SK-N-MC (cell line): ENCODE measurements around the gene GNL3.
"Not testable (repeated sequence)": the region's sequence is repeated elsewhere in the genome, so short reads cannot be mapped to it uniquely, and the experiment has no call there.

ENCODE experiments used
- DNase-seq: peaks from one replicate; pipeline ENCODE4 v3.0.0-alpha.2; 2011; ENCODE audit warnings: low read depth, low spot score
- H3K27ac ChIP-seq: fragments of 200-600 bp; sonication (generic); 2 replicates; pipeline ENCODE4 v1.5.1; 2016; ENCODE audit warnings: mixed run types
- H3K36me3 ChIP-seq: fragments of 200-600 bp; sonication (generic); 2 replicates; pipeline ENCODE4 v1.6.1; 2017; ENCODE audit warnings: antibody characterized with exemption, low read length, mixed read lengths; ENCODE audit not compliant: insufficient read depth
- H3K4me3 ChIP-seq: fragments of 200-600 bp; sonication (generic); 2 replicates; pipeline ENCODE4 v1.5.1; 2016
- H3K9ac ChIP-seq: fragments of 200-600 bp; sonication (generic); 2 replicates; pipeline ENCODE4 v1.8.0; 2017; ENCODE audit warnings: mixed run types, mixed read lengths; ENCODE audit not compliant: insufficient read length
- H3K9me3 ChIP-seq: fragments of 200-600 bp; sonication (generic); 2 replicates; pipeline ENCODE4 v1.6.1; 2017; ENCODE audit warnings: low read depth, mild to moderate bottlenecking, antibody characterized with exemption, low read length, moderate library complexity, mixed read lengths
- EZH2 ChIP-seq: fragments of 200-600 bp; sonication (generic); IDR thresholded peaks from one replicate; pipeline ENCODE4 v1.6.1; 2017; ENCODE audit warnings: antibody characterized with exemption
- FOXP2 ChIP-seq: optimal IDR thresholded peaks from 2 replicates; pipeline ENCODE3; 2011; ENCODE audit warnings: mild to moderate bottlenecking, moderate library complexity; ENCODE audit not compliant: insufficient read depth; ENCODE audit errors: extremely low read length, control extremely low read depth
- POLR2AphosphoS5 ChIP-seq: IDR thresholded peaks from 2 replicates; pipeline ENCODE4 v1.6.1; 2012; ENCODE audit warnings: mild to moderate bottlenecking, low read depth, low read length, borderline replicate concordance

The GNL3 gene

GRCh38 chr3:52721730-52722008 lies 35.8 kb downstream of the GNL3 start:
- TF ChIP-seq FOXP2, result no peak
- TF ChIP-seq POLR2AphosphoS5, result no peak
- TF ChIP-seq EZH2, result no peak
- no peaks in the 10 kb centered on the region for H3K36me3 ChIP-seq

GRCh38 chr3:52722491-52722890 lies 36.7 kb downstream of the GNL3 start:
- no peak for TF ChIP-seq FOXP2
- TF ChIP-seq POLR2AphosphoS5, result no peak
- TF ChIP-seq EZH2, result no peak

More at GRCh38 chr3:52721730-52722008, 35.8 kb downstream of the GNL3 start:
- no peak overlapping the region for H3K4me3 ChIP-seq
- H3K9ac ChIP-seq, result no peak overlapping the region
- H3K9me3 ChIP-seq, result no peaks in the 10 kb centered on the region
- DNase-seq, result no peak
- H3K27ac ChIP-seq, result peak overlapping the region; percentile 67

GRCh38 chr3:52723935-52724334 lies 38.1 kb downstream of the GNL3 start:
- H3K9me3 ChIP-seq, result no peaks in the 10 kb centered on the region
- no peak overlapping the region for H3K27ac ChIP-seq

More at GRCh38 chr3:52722491-52722890, 36.7 kb downstream of the GNL3 start:
- H3K4me3 ChIP-seq, result no peak overlapping the region
- no peaks in the 10 kb centered on the region for H3K9me3 ChIP-seq
- H3K9ac ChIP-seq, result no peak overlapping the region
- no peak for DNase-seq
- H3K36me3 ChIP-seq, result no peaks in the 10 kb centered on the region
- H3K27ac ChIP-seq, result no peak overlapping the region

GRCh38 chr3:52724511-52724910 lies 38.7 kb downstream of the GNL3 start:
- Histone ChIP-seq H3K4me3 (no peak overlapping the region), H3K9me3 (no peaks in the 10 kb centered on the region), H3K27ac (no peak overlapping the region), H3K36me3 (no peaks in the 10 kb centered on the region), H3K9ac (no peak overlapping the region)
- DNase-seq, result no peak
- no peak for TF ChIP-seq POLR2AphosphoS5
- TF ChIP-seq FOXP2, result no peak
- TF ChIP-seq EZH2, result no peak

More at GRCh38 chr3:52723935-52724334, 38.1 kb downstream of the GNL3 start:
- no peak for TF ChIP-seq POLR2AphosphoS5
- no peaks in the 10 kb centered on the region for H3K36me3 ChIP-seq
- no peak overlapping the region for H3K9ac ChIP-seq
- no peak overlapping the region for H3K4me3 ChIP-seq
- DNase-seq, result no peak

- peaks cover 18% of the 10 kb centered on the region; the same call in 1 of the 2 replicates for H3K36me3 ChIP-seq
- not testable (repeated sequence) for H3K27ac ChIP-seq, DNase-seq, H3K4me3 ChIP-seq, H3K9ac ChIP-seq, H3K9me3 ChIP-seq
These were observed 42.9 kb downstream of the GNL3 start for GRCh38 chr3:52728753-52729152.

GRCh38 chr3:52730681-52731080 lies 44.8 kb downstream of the GNL3 start:
- H3K36me3 ChIP-seq, result peaks cover 22% of the 10 kb centered on the region; the same call in 1 of the 2 replicates
- H3K9me3 ChIP-seq, result no peaks in the 10 kb centered on the region
- no peak for TF ChIP-seq POLR2AphosphoS5
- no peak for TF ChIP-seq FOXP2
- no peak for TF ChIP-seq EZH2
- DNase-seq, result no peak
- H3K27ac ChIP-seq, result no peak overlapping the region
- H3K9ac ChIP-seq, result no peak overlapping the region
- no peak overlapping the region for H3K4me3 ChIP-seq

GRCh38 chr3:52731590-52731989 lies 45.8 kb downstream of the GNL3 start:
- Histone ChIP-seq H3K36me3 (peaks cover 26% of the 10 kb centered on the region; the same call in 1 of the 2 replicates), H3K9ac (no peak overlapping the region), H3K4me3 (no peak overlapping the region), H3K27ac (no peak overlapping the region), H3K9me3 (no peaks in the 10 kb centered on the region)
- TF ChIP-seq EZH2, result no peak
- TF ChIP-seq FOXP2, result no peak
- TF ChIP-seq POLR2AphosphoS5, result no peak
- DNase-seq, result no peak

GRCh38 chr3:52733256-52733891 lies 47.5 kb downstream of the GNL3 start:
- Histone ChIP-seq H3K9me3 (no peaks in the 10 kb centered on the region), H3K9ac (no peak overlapping the region), H3K36me3 (peaks cover 26% of the 10 kb centered on the region; the same call in 1 of the 2 replicates), H3K27ac (no peak overlapping the region), H3K4me3 (no peak overlapping the region)
- no peak for TF ChIP-seq FOXP2
- TF ChIP-seq POLR2AphosphoS5, result no peak
- no peak for TF ChIP-seq EZH2
- no peak for DNase-seq

- Histone ChIP-seq H3K36me3 (peaks cover 19% of the 10 kb centered on the region; the same call in 1 of the 2 replicates), H3K4me3 (no peak overlapping the region), H3K27ac (no peak overlapping the region), H3K9me3 (no peaks in the 10 kb centered on the region), H3K9ac (no peak overlapping the region)
- TF ChIP-seq EZH2 (no peak), POLR2AphosphoS5 (no peak), FOXP2 (no peak)
- no peak for DNase-seq
These were observed 53.9 kb downstream of the GNL3 start for GRCh38 chr3:52739730-52740129.
